HL-60/S4 treated with phorbol 12-myristate 13-acetate at 8.2 ng/mL for 4 days and 3 days (cell line): ENCODE data around the gene GHRL.
"Not testable (repeated sequence)": the region's sequence is repeated elsewhere in the genome, so short reads cannot be mapped to it uniquely, and the experiment has no call there.

ENCODE experiments used
- in situ Hi-C: fragments of 300-500 bp; cut with MboI; formaldehyde crosslinking; loops from 2 replicates; pipeline ENCODE4 v1.15.0; 2022; ENCODE audit warnings: low sequenced_read_pairs

GHRL gene

GRCh38 chr3:10303785-10304184 lies 11.0 kb upstream of the GHRL start:
- in situ Hi-C loops, result no loop called here

- in situ Hi-C loops, result no loop called here
These were observed 10.4 kb upstream of the GHRL start for GRCh38 chr3:10303105-10303504.

- in situ Hi-C loops, result no loop called here
These were observed 7.3 kb upstream of the GHRL start for GRCh38 chr3:10300087-10300486.

GRCh38 chr3:10299679-10300078 lies 6.9 kb upstream of the GHRL start:
- in situ Hi-C loops, result no loop called here

GRCh38 chr3:10299175-10299574 lies 6.4 kb upstream of the GHRL start:
- in situ Hi-C loops, result no loop called here

- in situ Hi-C loops, result not testable (repeated sequence)
These were observed 5.3 kb upstream of the GHRL start for GRCh38 chr3:10298064-10298463.

GRCh38 chr3:10294030-10294586 lies 1.4 kb upstream of the GHRL start:
- in situ Hi-C loops, result no loop called here

- in situ Hi-C loops, result no loop called here
These were observed 1.1 kb downstream of the GHRL start for GRCh38 chr3:10291641-10292040.

- in situ Hi-C loops, result no loop called here
These were observed 2.1 kb downstream of the GHRL start for GRCh38 chr3:10290481-10291176.

GRCh38 chr3:10289787-10290355 lies 2.9 kb downstream of the GHRL start:
- in situ Hi-C loops, result no loop called here

GRCh38 chr3:10289077-10289476 lies 3.7 kb downstream of the GHRL start:
- in situ Hi-C loops, result no loop called here

GRCh38 chr3:10288575-10288960 lies 4.2 kb downstream of the GHRL start:
- in situ Hi-C loops, result no loop called here

- in situ Hi-C loops, result no loop called here
These were observed 4.7 kb downstream of the GHRL start for GRCh38 chr3:10287936-10288574.

- in situ Hi-C loops, result no loop called here
These were observed 6.0 kb downstream of the GHRL start for GRCh38 chr3:10286596-10287295.

- in situ Hi-C loops, result no loop called here
These were observed 6.6 kb downstream of the GHRL start for GRCh38 chr3:10286133-10286524.

- in situ Hi-C loops, result no loop called here
These were observed 7.2 kb downstream of the GHRL start for GRCh38 chr3:10285272-10286132.

GRCh38 chr3:10284496-10284895 lies 8.3 kb downstream of the GHRL start:
- in situ Hi-C loops, result no loop called here

GRCh38 chr3:10283638-10284037 lies 9.1 kb downstream of the GHRL start:
- in situ Hi-C loops, result no loop called here

GRCh38 chr3:10281951-10282350 lies 10.8 kb downstream of the GHRL start:
- in situ Hi-C loops, result no loop called here

- in situ Hi-C loops, result no loop called here
These were observed 12.2 kb downstream of the GHRL start for GRCh38 chr3:10280571-10280970.

GRCh38 chr3:10280177-10280529 lies 12.6 kb downstream of the GHRL start:
- in situ Hi-C loops, result no loop called here
